Placental pericyte (primary cell): ENCODE results near the gene IER5. TPM values are rescaled to one million over a fixed set of nuclear protein-coding genes. Genes with fewer than 3 reads are reported as not detected.

Experiments
- total RNA-seq: library from RNA; depleted of rRNA; stranded (reverse); fragments of >200 nt; gene quantifications from 2 replicates; pipeline ENCODE4 v1.2.3, GENCODE V29; 2012

Gene IER5
- total RNA-seq: 21.0 and 37.5 TPM in 2 replicates

GRCh38 chr1:181088079-181089016 lies at the start of gene IER5:
Gene IER5 (plus strand): TSS chr1:181088700. CDS start chr1:181088903, 203 bp downstream.

Other genes starting within 250 kb of the IER5 start
- 3.9 and 4.2 TPM in 2 replicates for gene KIAA1614, start 175.8 kb upstream of the IER5 start, total RNA-seq
- gene STX6, start 65.8 kb upstream of the IER5 start, total RNA-seq: 16.9 and 19.5 TPM in 2 replicates
- gene MR1, start 54.7 kb upstream of the IER5 start, total RNA-seq: 4.9 and 9.0 TPM in 2 replicates